A204.1 (cell line): ENCODE measurements around the gene SARDH.

ENCODE experiments used
- FAIRE-seq: peaks from 2 replicates; lab custom pipeline; 2012; peaks lifted over from hg19 to GRCh38; lab: Jason Lieb, UNC

SARDH gene

GRCh38 chr9:133643978-133644760 lies 94.0 kb downstream of the SARDH start:
- no peak for FAIRE-seq

GRCh38 chr9:133643362-133643755 lies 94.8 kb downstream of the SARDH start:
- no peak for FAIRE-seq

- FAIRE-seq = no peak
These were observed 95.3 kb downstream of the SARDH start for GRCh38 chr9:133642708-133643361.

- FAIRE-seq = no peak
These were observed 96.1 kb downstream of the SARDH start for GRCh38 chr9:133641861-133642595.

GRCh38 chr9:133641396-133641655 lies 96.8 kb downstream of the SARDH start:
- FAIRE-seq = no peak

GRCh38 chr9:133640580-133641395 lies 97.4 kb downstream of the SARDH start:
- no peak for FAIRE-seq

- no peak for FAIRE-seq
These were observed 98.0 kb downstream of the SARDH start for GRCh38 chr9:133640160-133640559.

GRCh38 chr9:133639613-133640012 lies 98.5 kb downstream of the SARDH start:
- no peak for FAIRE-seq

GRCh38 chr9:133638711-133639110 lies 99.4 kb downstream of the SARDH start:
- FAIRE-seq = no peak

- FAIRE-seq = no peak
These were observed 100.1 kb downstream of the SARDH start for GRCh38 chr9:133638076-133638475.

- no peak for FAIRE-seq
These were observed 100.6 kb downstream of the SARDH start for GRCh38 chr9:133637451-133638055.

- no peak for FAIRE-seq
These were observed 101.2 kb downstream of the SARDH start for GRCh38 chr9:133636902-133637301.

GRCh38 chr9:133635533-133636531 lies 102.3 kb downstream of the SARDH start, which contains the start of gene DBH:
Gene DBH (plus strand): TSS chr9:133636363. CDS start chr9:133636372, 9 bp downstream.
- no peak for FAIRE-seq

GRCh38 chr9:133635098-133635497 lies 103.1 kb downstream of the SARDH start:
- no peak for FAIRE-seq

- FAIRE-seq = no peak
These were observed 104.0 kb downstream of the SARDH start for GRCh38 chr9:133634081-133634691.

- FAIRE-seq = no peak
These were observed 104.5 kb downstream of the SARDH start for GRCh38 chr9:133633681-133634080.

GRCh38 chr9:133632806-133633680 lies 105.1 kb downstream of the SARDH start:
- no peak for FAIRE-seq

- no peak for FAIRE-seq
These were observed 107.0 kb downstream of the SARDH start for GRCh38 chr9:133631111-133631510.
